ENCODE data around the gene IL36G.
"Not testable (repeated sequence)": the region's sequence is repeated elsewhere in the genome, so short reads cannot be mapped to it uniquely, and the experiment has no call there.

IL36G gene

GRCh38 chr2:112977559-112978056, at the start of gene IL36G:
TSS of gene IL36G (plus strand) at chr2:112978006. CDS start at chr2:112978639, 633 bp downstream.
- DNase-seq (ENCODE audit: low spot score): no peak

- no peak for DNase-seq (ENCODE audit: low spot score)
These were observed 44.5 kb upstream of the IL36G start for GRCh38 chr2:112933261-112933660.

- not testable (repeated sequence) for DNase-seq (ENCODE audit: low spot score)
These were observed 43.7 kb upstream of the IL36G start for GRCh38 chr2:112934117-112934516.

DNA sequence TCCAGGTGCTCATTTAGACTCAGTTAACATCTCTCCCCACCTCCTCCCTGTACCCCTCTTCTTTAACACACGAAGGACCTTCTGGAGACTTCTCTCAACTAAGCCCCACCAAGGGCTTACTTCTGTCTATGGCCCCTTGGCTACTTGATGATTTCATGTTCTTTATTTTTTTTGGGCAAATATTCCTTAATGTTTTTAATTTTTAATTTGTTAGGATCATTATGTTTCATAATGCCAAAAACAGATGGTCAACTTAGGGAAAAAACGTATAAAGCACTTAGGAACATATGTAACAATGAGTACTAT, 40.9 kb upstream of the IL36G start:
- DNase-seq (ENCODE audit: low spot score): no peak

DNA sequence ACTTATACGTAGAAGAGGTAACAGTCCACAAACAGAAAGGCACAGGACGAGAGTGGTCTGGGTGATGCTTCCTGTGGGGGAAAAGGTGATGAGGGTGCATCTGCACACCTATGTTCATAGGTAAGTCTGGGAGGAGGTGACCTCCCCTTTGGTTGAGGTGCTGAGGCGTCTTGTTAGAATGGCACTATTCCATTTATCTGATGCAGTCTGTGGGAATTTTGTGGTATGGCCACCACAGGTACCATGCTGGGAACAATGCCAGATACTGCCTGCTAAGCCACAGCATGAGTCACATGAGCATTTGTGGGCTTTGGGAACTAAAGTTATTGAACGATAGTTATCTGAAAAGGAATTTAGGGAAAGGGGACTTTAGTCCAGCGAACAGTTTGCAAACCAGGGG, 38.9 kb upstream of the IL36G start:
- DNase-seq (ENCODE audit: low spot score): no peak

- no peak for DNase-seq (ENCODE audit: low spot score)
These were observed 38.4 kb upstream of the IL36G start for GRCh38 chr2:112939425-112939824.

DNA sequence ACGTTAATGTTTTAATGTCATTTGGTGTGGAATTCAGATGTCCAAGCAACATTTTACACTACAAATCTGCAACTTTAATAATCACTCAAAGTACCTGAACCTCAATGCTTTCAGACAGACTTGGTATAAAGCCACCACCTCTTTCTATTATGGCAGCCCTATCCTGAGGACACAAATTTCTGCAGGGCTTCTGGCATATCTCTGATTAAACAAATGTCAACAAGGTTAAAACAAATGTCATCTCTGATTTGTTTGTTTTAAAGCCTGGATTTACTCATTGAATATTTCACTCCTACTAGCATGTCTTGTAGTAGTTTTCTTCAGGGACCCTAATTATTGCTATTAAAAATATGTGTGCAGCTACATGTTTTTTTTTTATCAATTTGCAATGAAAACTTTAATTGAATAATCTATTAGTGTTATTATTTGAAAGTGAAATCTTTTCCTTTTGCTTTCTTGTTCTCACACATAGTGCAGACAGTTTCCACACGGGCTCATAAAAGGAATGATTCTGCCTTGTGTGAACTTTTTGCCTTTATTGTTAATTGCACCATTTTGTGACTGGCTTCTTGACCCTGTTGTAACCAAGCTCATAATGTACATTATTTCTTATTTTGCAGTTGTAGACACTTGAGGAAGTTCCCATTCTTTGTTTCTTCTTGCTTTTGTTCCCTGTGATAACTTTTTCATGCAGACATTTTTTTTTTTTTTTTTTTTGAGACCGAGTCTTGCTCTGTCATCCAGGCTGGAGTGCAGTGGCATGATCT, 36.8 kb upstream of the IL36G start:
- no peak for DNase-seq (ENCODE audit: low spot score)

DNA sequence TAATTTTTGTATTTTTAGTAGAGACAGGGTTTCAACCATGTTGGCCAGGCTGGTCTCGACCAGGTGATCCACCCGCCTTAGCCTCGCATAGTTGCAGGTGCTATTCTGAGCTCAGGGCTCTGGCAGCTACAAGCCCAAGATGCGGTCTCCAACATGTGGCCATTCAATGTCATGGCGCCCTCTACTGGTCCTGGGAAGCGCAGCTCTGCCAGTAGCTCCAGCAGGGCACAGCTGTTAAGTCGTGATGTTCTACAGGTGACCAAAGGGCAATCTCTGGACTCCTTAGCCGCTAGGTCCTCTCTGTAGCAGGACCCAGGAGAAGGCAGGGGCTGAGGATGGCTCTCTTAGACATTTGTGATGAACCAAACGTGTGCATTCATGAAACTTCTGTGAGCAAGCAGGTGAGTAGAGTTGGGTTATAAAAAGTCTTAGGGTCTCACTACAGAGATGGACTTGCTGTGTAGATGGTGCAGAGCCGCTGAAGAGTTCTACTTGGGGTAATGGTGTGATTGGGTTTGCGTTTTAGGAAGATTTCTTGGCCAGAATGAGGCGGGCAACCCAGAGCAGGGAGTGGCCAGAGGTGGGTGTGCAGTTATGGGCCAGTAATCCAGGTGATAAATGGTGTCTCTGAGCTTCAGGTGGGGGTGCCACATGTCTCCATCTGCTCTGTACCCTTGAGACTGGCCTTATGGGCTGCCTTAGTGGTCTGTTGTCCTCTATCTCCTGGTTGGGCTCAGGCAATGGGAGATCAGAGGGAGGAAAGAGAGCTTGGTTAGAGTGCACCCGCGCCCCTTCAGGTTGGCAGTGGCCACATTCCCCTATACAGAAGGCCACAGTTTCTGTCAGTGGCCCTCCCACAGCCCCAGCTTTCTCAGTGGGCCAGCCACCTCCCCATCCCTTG, 35.8 kb upstream of the IL36G start:
- DNase-seq (ENCODE audit: low spot score): peak; percentile 82

DNA sequence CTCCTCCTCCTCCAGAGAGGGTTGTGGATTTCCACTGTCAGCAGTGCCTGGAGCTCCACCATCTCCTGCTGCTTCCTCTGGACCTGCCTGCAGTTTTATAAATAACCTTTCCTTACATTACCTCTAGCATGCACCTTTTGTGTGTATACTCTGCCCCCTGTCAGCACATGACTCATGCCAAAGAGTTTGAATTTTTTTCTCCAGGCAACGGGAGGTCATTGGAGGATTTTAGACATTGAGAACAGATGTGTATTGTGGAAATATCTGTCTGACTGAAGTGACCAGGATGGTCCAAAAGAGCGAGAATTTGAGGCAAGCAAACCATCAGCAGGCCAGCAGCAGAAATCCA, 35.2 kb upstream of the IL36G start:
- DNase-seq (ENCODE audit: low spot score): no peak

GRCh38 chr2:112944971-112945370, 32.8 kb upstream of the IL36G start:
- DNase-seq (ENCODE audit: low spot score): no peak

GRCh38 chr2:112946086-112946485, 31.7 kb upstream of the IL36G start:
- no peak for DNase-seq (ENCODE audit: low spot score)

GRCh38 chr2:112947374-112947773, 30.4 kb upstream of the IL36G start:
- no peak for DNase-seq (ENCODE audit: low spot score)

DNA sequence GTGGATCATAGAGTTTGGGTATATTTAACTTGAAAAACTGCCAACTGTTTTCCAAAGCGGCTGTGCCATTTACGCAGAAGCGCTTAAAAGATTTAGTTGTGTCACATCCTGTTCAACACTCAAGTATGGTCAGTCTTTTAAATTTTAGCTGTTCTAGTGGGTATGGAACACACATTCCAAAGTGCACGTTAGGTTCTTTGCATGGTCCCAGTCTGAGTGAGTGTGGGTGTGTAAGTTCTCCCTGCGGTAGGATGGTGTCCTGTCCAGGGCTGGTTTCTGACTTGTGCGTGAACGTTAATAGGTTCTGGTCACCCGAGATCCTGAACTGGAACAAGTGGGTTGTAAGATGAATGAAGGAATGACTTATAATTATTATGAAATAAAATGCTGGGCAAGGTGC, 28.4 kb upstream of the IL36G start:
- DNase-seq (ENCODE audit: low spot score): no peak

- no peak for DNase-seq (ENCODE audit: low spot score)
These were observed 23.4 kb upstream of the IL36G start for GRCh38 chr2:112954364-112954763.

GRCh38 chr2:112957511-112957910, 20.3 kb upstream of the IL36G start:
- no peak for DNase-seq (ENCODE audit: low spot score)

- DNase-seq (ENCODE audit: low spot score): peak; percentile 60
These were observed 19.2 kb upstream of the IL36G start for GRCh38 chr2:112958428-112959108.

DNA sequence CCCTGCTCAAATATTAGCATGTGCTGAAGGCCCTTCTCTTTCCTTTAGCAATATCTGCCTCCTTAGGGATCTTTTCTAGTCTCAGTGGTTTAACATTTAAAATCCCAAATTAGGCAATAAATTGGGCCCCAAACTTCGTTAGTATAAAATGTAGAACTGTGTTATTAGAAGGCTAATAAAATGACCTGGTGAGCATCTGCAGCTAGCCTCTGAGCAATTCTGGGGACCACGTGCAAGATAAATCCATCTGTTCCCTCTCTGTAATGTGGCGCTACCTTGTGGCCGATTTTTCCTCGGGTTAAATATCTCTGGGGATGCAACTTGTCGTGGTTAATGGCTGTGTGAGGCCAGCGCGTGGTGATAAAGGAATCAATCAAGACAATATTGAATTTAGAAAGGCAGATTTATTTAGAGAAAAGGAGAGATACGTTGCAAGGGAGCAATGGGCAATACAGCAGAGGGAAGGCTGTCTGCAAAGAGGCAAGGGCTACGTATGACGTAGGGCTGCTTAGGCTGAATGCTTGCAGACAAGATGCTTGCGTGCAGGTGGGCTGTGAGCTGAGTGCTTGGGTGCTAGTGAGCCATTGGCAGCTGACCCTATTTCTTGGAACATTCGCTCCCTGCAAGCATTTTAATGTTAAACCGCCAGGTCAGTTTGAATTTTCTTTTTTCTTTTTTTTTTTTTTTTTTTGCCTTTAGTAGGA, 18.5 kb upstream of the IL36G start:
- DNase-seq (ENCODE audit: low spot score): no peak

DNA sequence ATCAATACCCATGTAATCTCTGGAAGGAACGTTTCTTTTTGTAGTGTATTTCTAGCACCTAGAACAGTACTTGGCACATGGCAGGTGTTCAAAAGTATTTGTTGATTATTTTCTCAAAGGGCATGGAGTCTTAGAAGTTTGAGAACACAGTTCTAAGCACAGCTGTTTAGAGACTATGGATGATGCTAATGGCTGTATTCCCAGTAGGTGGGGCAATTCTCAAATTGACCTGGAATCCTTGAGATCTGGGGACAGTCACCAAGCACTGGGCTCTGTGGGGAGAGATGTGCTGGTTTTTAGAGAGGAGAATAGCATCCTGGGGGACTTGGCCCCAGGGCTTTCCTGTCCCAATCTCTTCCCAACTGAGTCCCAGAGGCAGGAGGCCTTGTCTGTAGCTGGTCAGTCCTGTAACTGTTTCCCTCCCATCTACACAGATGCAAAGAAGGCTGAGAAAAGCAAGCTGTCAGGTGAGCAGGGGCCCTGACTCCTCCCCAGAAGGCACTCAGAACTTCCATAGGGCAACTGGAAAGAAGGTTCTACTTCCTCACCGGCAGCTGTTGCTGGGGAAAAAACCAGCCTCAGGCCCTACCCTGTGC, 17.5 kb upstream of the IL36G start:
- DNase-seq (ENCODE audit: low spot score): no peak

- DNase-seq (ENCODE audit: low spot score): no peak
These were observed 15.3 kb upstream of the IL36G start for GRCh38 chr2:112962308-112963175.

DNA sequence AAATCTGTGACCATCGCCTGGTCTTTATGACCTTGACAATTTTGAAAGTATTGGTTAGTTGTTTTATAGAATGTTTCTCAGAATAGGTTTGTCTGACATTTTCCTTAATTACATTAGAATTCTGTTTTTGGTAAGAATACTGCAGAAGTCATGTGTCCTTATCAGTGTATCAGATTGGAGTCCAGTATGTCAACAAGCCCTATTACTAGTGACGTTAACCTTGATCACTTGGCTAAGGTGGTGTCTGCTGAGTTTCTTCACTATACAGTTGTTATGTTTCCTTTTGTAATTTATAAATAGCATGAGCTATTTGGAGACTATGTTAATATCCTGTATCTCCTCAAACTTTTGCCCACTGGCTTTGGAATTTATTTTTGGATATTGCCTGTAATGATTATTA, 10.8 kb upstream of the IL36G start:
- no peak for DNase-seq (ENCODE audit: low spot score)
